ENCODE results near the gene RGPD8. TPM values are rescaled to one million over a fixed set of nuclear protein-coding genes. Genes with fewer than 3 reads are reported as not detected.

Gene RGPD8
- total and polyA plus RNA-seq, 2 experiments from 2014 or later: 2.1 to 11.6 TPM

- 86 to 92% methylated on average over 30 of the region's 30 CpGs for WGBS, 2 experiments (ENCODE audit: low coverage in 1 of 2, low lambda C conversion rate in 2 of 2, missing lambda C conversion rate in 2 of 2)
- H2AFZ ChIP-seq: no peak overlapping the region
- TF ChIP-seq EZH2phosphoT487 (IDR thresholded peaks at IDR 0.05; ENCODE audit: insufficient read depth, low read depth) (no peak), EZH2 (IDR thresholded peaks at IDR 0.05; ENCODE audit: insufficient read depth, poor library complexity, severe bottlenecking) (no peak)
Observed at GRCh38 chr2:112345030-112346027, 88.1 kb downstream of the RGPD8 start.

GRCh38 chr2:112343827-112344585 lies 89.4 kb downstream of the RGPD8 start:
- Histone ChIP-seq H3K27me3 (replicated peaks; ENCODE audit: insufficient read depth) (no peaks in the 10 kb centered on the region), H2AFZ (no peak overlapping the region), H3K4me1 (ENCODE audit: insufficient read depth) (no peaks in the 10 kb centered on the region), H3K9me3 (ENCODE audit: low read depth) (no peaks in the 10 kb centered on the region), H3K9me2 (ENCODE audit: insufficient read depth) (no peaks in the 10 kb centered on the region), H3K4me2 (ENCODE audit: unreplicated experiment) (no peak overlapping the region), H3K79me2 (ENCODE audit: insufficient read depth) (no peaks in the 10 kb centered on the region), H3K4me3 (no peak overlapping the region), H3K27ac (no peak overlapping the region), H3K9ac (no peak overlapping the region), H3K36me3 (ENCODE audit: low read depth) (no peaks in the 10 kb centered on the region), H4K20me1 (ENCODE audit: insufficient read depth) (no peaks in the 10 kb centered on the region), H3F3A (ENCODE audit: insufficient read depth) (0 out of 2 replicates have a peak, but pooled peaks cover 9% of the 10 kb centered on the region)
- peak; percentile 20 for DNase-seq
- 4 to 14% methylated on average over 1 of the region's 1 CpG for WGBS, 2 experiments (ENCODE audit: low coverage in 1 of 2, low lambda C conversion rate in 2 of 2, missing lambda C conversion rate in 2 of 2)
- in situ Hi-C loops (cut with MboI): no loop called here
- TF ChIP-seq EZH2phosphoT487 (IDR thresholded peaks at IDR 0.05; ENCODE audit: insufficient read depth, low read depth): no peak
- TF ChIP-seq EZH2 (IDR thresholded peaks at IDR 0.05; ENCODE audit: insufficient read depth, poor library complexity, severe bottlenecking): no peak

More at GRCh38 chr2:112345030-112346027, 88.1 kb downstream of the RGPD8 start:
- Histone ChIP-seq H3K4me3 (no peak overlapping the region), H3K79me2 (ENCODE audit: insufficient read depth) (no peaks in the 10 kb centered on the region), H3K9me2 (ENCODE audit: insufficient read depth) (no peaks in the 10 kb centered on the region), H3K9ac (no peak overlapping the region), H3K27me3 (replicated peaks; ENCODE audit: insufficient read depth) (no peaks in the 10 kb centered on the region), H3K4me2 (ENCODE audit: unreplicated experiment) (no peak overlapping the region), H3K36me3 (ENCODE audit: low read depth) (no peaks in the 10 kb centered on the region), H4K20me1 (ENCODE audit: insufficient read depth) (no peaks in the 10 kb centered on the region), H3F3A (ENCODE audit: insufficient read depth) (0 out of 2 replicates have a peak, but pooled peaks cover 9% of the 10 kb centered on the region), H3K27ac (no peak overlapping the region), H3K9me3 (ENCODE audit: low read depth) (no peaks in the 10 kb centered on the region), H3K4me1 (ENCODE audit: insufficient read depth) (no peaks in the 10 kb centered on the region)
- in situ Hi-C loops (cut with MboI): no loop called here
- DNase-seq: no peak

- Histone ChIP-seq H3K9me2 (ENCODE audit: insufficient read depth) (no peaks in the 10 kb centered on the region), H3K36me3 (ENCODE audit: low read depth) (no peaks in the 10 kb centered on the region), H3K4me2 (ENCODE audit: unreplicated experiment) (no peak overlapping the region), H2AFZ (no peak overlapping the region), H3K27ac (no peak overlapping the region), H3K4me1 (ENCODE audit: insufficient read depth) (no peaks in the 10 kb centered on the region), H3K9ac (no peak overlapping the region), H4K20me1 (ENCODE audit: insufficient read depth) (no peaks in the 10 kb centered on the region), H3F3A (ENCODE audit: insufficient read depth) (0 out of 2 replicates have a peak, but pooled peaks cover 9% of the 10 kb centered on the region), H3K79me2 (ENCODE audit: insufficient read depth) (no peaks in the 10 kb centered on the region), H3K9me3 (ENCODE audit: low read depth) (no peaks in the 10 kb centered on the region), H3K4me3 (no peak overlapping the region), H3K27me3 (replicated peaks; ENCODE audit: insufficient read depth) (no peaks in the 10 kb centered on the region)
- no peak for DNase-seq
- 22 to 32% methylated on average over 2 of the region's 2 CpGs for WGBS, 2 experiments (ENCODE audit: low coverage in 1 of 2, low lambda C conversion rate in 2 of 2, missing lambda C conversion rate in 2 of 2)
- no peak for TF ChIP-seq EZH2phosphoT487 (IDR thresholded peaks at IDR 0.05; ENCODE audit: insufficient read depth, low read depth)
- no peak for TF ChIP-seq EZH2 (IDR thresholded peaks at IDR 0.05; ENCODE audit: insufficient read depth, poor library complexity, severe bottlenecking)
- in situ Hi-C loops (cut with MboI): no loop called here
Observed at GRCh38 chr2:112342067-112342550, 91.3 kb downstream of the RGPD8 start.
